Upper lobe of left lung (tissue), 6 donors: ENCODE data around the gene ENTPD6. TPM values are rescaled to one million over a fixed set of nuclear protein-coding genes. Genes with fewer than 3 reads are reported as not detected.

Experiments
- ATAC-seq, 2 donors: fragments of 200-7000 bp; cut with Tn5 transposase; one replicate each; pipeline ENCODE4 v1.9.1; 2022; ENCODE audit warnings: mild to moderate bottlenecking in 2 of 2, moderate library complexity in 2 of 2; ENCODE audit not compliant: low FRiP score in 2 of 2
- DNase-seq, 2 donors: peaks; one replicate each; pipeline ENCODE4 v3.0.0-alpha.2; 2019 to 2020
- H3K27ac ChIP-seq, 4 donors: fragments of 200-600 bp; sonication (generic); one replicate each; pipeline ENCODE4 v1.5.1; 2016 to 2019
- H3K27me3 ChIP-seq, 4 donors: fragments of 200-600 bp; sonication (generic); one replicate each; pipeline ENCODE4 v1.5.1; 2017 to 2019
- H3K36me3 ChIP-seq, 4 donors: fragments of 200-600 bp; sonication (generic); one replicate each; pipeline ENCODE4 v1.5.1; 2016 to 2019
- H3K4me1 ChIP-seq, 4 donors: fragments of 200-600 bp; sonication (generic); one replicate each; pipeline ENCODE4 v1.5.1; 2018 to 2019
- H3K4me3 ChIP-seq, 4 donors: fragments of 200-600 bp; sonication (generic); one replicate each; pipeline ENCODE4 v1.5.1; 2017 to 2019; ENCODE audit warnings: mild to moderate bottlenecking in 2 of 4, moderate library complexity in 1 of 4
- H3K9me3 ChIP-seq, 4 donors: fragments of 200-600 bp; sonication (generic); one replicate each; pipeline ENCODE4 v1.5.1; 2018 to 2019
- CTCF ChIP-seq, 6 experiments: fragments of 450-650 bp in 4 of 6; fragments of 200-600 bp in 2 of 6; sonication (generic) in 2 of 6; IDR thresholded peaks; one replicate each; pipeline ENCODE4 v1.5.1; 2016 to 2019; ENCODE audit warnings: antibody characterized with exemption in 6 of 6
- EP300 ChIP-seq, 4 donors: sonication (generic); formaldehyde crosslinking; IDR thresholded peaks; one replicate each; pipeline ENCODE4 v1.5.1; 2017; ENCODE audit warnings: antibody characterized with exemption in 4 of 4, control low read depth in 2 of 4
- POLR2A ChIP-seq, 4 donors: fragments of 450-650 bp; IDR thresholded peaks; one replicate each; pipeline ENCODE4 v1.5.1; 2016 to 2017; ENCODE audit warnings: antibody characterized with exemption in 4 of 4, mild to moderate bottlenecking in 2 of 4
- POLR2AphosphoS5 ChIP-seq, 2 donors: sonication (generic); formaldehyde crosslinking; IDR thresholded peaks; one replicate each; pipeline ENCODE4 v1.5.1; 2017; ENCODE audit warnings: antibody characterized with exemption in 2 of 2
- WGBS, 2 donors: methylation state at CpG; one replicate each; pipeline ENCODE4 v1.1.5; 2017 to 2018; 5-methylcytosine and 5-hydroxymethylcytosine counted together
- total RNA-seq, 6 donors: library from RNA; depleted of rRNA in 4 of 6; stranded (reverse); fragments of >200 nt in 4 of 6; gene quantifications; one replicate each; pipeline versions ENCODE4 v1.1.0 to v1.2.1, GENCODE V29; 2016 to 2021
- donor health status: DM: no; HTN: no; CAD: no; lungs with moderate emphysema.
- donor health status: DM: no; HTN: yes; CAD: no; lungs with severe emphysema.

Gene ENTPD6
- total RNA-seq, 6 donors from 2014 or later: 53.7 to 170 (median 81.7) TPM

DNA sequence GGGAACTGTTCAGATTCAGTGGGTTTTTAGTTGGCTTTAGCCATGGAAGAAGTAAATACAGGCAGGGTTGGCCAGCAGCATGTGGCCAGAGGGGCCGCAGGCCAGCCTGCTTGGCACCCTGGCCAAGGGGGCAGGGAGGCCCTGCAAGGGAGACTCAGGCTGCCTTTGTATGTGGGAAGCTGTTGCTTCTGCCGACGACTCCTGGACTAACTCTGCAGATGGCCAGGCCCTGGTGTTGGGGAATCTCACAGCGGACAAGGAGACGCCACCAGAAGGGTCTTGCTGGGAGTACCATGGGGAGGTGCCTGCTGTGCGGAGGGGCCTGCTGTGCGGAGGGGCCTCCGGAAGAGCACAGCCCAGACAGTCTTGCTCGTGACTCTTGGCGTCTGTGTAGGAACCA, 77.5 kb downstream of the ENTPD6 start:
- Histone ChIP-seq H3K27me3 (no peaks in the 10 kb centered on the region), H3K36me3 (peaks cover 22 to 87% (median 72%) of the 10 kb centered on the region in 4 donors), H3K4me3 (no peak overlapping the region), H3K4me1 (no peaks in the 10 kb centered on the region), H3K9me3 (no peaks in the 10 kb centered on the region), H3K27ac (no peak overlapping the region)
- DNase-seq: no peak
- no peak for ATAC-seq
- no peak for TF ChIP-seq CTCF (IDR thresholded peaks at IDR 0.05)
- no peak for TF ChIP-seq POLR2AphosphoS5 (IDR thresholded peaks at IDR 0.05)
- TF ChIP-seq EP300 (IDR thresholded peaks at IDR 0.05): no peak
- no peak for TF ChIP-seq POLR2A (IDR thresholded peaks at IDR 0.05)
- 87 to 95% methylated on average over 9 to 10 of the region's 10 CpGs for WGBS, 2 donors

DNA sequence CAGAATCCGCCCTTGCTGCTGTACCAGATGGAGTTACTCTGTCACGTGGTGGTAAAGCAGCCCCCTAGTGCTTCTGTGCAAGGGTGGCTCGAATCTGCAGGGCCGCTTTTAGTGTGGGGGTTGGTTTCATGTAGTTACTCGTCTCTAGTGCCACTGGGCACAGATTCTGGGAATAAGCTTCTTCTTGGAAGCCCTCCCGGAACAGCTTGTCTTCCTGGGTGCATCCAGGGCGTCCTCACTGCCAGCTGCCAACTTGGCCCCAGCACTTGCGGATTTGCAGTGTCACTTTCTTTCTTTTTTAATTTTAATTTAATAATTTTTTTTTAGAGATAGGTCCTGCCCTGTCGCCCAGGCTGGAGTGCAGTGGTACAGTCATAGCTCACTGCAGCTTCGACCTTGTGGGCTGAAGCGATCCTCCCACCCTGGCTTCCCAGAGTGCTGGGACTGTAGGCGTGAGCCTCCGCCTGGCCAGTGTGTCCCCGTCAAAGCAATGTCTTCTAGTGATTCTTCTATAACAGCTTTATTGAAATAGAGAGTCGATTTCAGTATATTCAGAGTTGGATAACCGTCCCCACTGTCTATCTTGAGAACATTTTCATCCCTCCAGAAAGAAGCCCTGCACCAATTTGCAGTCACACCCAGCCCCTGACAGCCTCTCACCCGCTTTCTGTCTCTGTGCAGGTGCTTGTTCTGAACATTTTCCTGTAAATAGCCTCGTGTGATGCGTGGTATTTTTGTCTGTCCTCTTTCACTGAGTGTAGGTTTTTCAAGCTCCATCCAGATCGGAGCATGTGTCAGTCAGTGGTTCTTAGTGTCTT, 78.2 kb downstream of the ENTPD6 start:
- Histone ChIP-seq H3K27ac (no peak overlapping the region), H3K27me3 (no peaks in the 10 kb centered on the region), H3K36me3 (peaks cover 24 to 94% (median 79%) of the 10 kb centered on the region in 4 donors), H3K4me1 (no peaks in the 10 kb centered on the region), H3K4me3 (no peak overlapping the region), H3K9me3 (no peaks in the 10 kb centered on the region)
- no peak for DNase-seq
- TF ChIP-seq POLR2A (IDR thresholded peaks at IDR 0.05) (no peak), POLR2AphosphoS5 (IDR thresholded peaks at IDR 0.05) (no peak), EP300 (IDR thresholded peaks at IDR 0.05) (no peak), CTCF (IDR thresholded peaks at IDR 0.05) (no peak)
- 93 to 95% methylated on average over 20 of the region's 20 CpGs for WGBS, 2 donors
- ATAC-seq: no peak

GRCh38 chr20:25274481-25274880, 79.0 kb downstream of the ENTPD6 start:
- peak; percentile 9 to 59 for DNase-seq
- no peak for ATAC-seq
- H3K27me3 ChIP-seq: no peaks in the 10 kb centered on the region
- WGBS, 2 donors: 94 to 96% methylated on average over 19 to 20 of the region's 20 CpGs
- H3K4me3 ChIP-seq: no peak overlapping the region
- no peaks in the 10 kb centered on the region for H3K4me1 ChIP-seq
- TF ChIP-seq EP300 (IDR thresholded peaks at IDR 0.05) (no peak), POLR2A (IDR thresholded peaks at IDR 0.05) (no peak), POLR2AphosphoS5 (IDR thresholded peaks at IDR 0.05) (no peak), CTCF (IDR thresholded peaks at IDR 0.05) (no peak)
- no peaks in the 10 kb centered on the region for H3K9me3 ChIP-seq
- peaks cover 24 to 96% (median 82%) of the 10 kb centered on the region in 4 donors for H3K36me3 ChIP-seq
- no peak overlapping the region for H3K27ac ChIP-seq

- no peak for ATAC-seq
- TF ChIP-seq CTCF (IDR thresholded peaks at IDR 0.05) (no peak), POLR2A (IDR thresholded peaks at IDR 0.05) (no peak), POLR2AphosphoS5 (IDR thresholded peaks at IDR 0.05) (no peak), EP300 (IDR thresholded peaks at IDR 0.05) (no peak)
- H3K4me3 ChIP-seq: no peak overlapping the region
- no peak overlapping the region for H3K27ac ChIP-seq
- 90 to 94% methylated on average over 13 to 32 of the region's 32 CpGs for WGBS, 2 donors
- H3K9me3 ChIP-seq: no peaks in the 10 kb centered on the region
- H3K4me1 ChIP-seq: no peaks in the 10 kb centered on the region
- H3K36me3 ChIP-seq: peaks cover 24 to 99% (median 84%) of the 10 kb centered on the region in 4 donors
- peak; percentile 10 to 67 for DNase-seq
- no peaks in the 10 kb centered on the region for H3K27me3 ChIP-seq
These were observed 79.6 kb downstream of the ENTPD6 start for GRCh38 chr20:25274891-25275812.
